ENCODE measurements around the gene E2F4.

The E2F4 gene

DNA sequence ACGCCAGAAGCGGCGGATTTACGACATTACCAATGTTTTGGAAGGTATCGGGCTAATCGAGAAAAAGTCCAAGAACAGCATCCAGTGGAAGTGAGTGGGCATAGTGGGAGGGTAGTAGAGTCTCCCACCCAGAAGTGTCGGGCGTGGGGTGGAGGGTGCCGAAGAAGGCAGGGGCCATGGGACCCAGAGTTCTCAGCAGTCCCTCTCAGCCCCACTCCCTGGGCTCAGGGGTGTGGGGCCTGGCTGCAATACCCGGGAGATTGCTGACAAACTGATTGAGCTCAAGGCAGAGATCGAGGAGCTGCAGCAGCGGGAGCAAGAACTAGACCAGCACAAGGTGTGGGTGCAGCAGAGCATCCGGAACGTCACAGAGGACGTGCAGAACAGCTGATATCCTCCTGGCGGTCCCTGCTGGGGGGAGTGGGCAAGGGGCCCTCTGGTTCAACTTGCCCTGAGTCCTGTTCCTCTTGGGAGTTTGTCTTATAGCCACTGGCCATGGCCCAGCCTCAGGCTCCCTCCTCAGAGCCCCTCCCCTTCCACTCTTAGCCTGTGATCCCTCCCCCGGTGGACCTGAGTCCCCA is 916 bp downstream of the E2F4 start:
- no peak for DNase-seq

DNA sequence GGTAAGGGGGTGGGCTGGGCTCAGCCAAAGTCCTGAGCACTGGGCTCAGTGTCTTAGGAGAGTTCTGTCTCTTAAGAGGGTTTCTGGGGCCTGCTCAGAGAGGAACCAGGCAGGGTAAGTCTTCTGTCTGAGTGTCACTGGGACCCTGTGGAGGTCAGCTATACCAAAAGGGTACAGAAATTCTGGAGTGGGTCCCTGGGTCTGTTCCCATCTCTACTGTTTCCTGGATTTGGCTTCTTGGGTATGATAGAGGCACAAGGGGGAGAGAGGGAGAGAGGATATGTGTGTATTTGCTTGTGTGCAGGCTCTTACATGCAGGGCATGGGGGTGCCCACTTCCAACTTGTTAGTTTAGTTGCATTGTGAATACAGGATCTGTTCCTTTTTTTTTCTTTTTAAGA is 1.6 kb downstream of the E2F4 start:
- DNase-seq, result no peak

DNA sequence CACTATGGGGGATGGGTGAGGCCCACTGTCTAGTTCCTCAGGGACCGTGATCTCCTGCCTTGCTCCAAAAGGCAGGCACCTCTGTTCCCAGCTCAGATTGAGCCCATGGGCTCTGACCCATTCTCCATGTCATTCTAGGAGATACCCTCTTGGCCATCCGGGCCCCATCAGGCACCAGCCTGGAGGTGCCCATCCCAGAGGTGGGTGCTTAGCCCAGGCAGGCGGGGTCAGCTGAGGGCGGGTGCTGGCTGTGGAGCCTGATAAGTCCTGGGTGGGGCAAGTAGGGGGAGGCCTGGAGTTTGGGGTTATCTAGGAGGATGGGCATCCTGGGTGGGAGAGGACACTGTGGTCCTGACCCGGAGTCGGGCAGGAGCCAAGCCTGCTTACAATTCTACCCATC is 2.3 kb downstream of the E2F4 start:
- no peak for DNase-seq

DNA sequence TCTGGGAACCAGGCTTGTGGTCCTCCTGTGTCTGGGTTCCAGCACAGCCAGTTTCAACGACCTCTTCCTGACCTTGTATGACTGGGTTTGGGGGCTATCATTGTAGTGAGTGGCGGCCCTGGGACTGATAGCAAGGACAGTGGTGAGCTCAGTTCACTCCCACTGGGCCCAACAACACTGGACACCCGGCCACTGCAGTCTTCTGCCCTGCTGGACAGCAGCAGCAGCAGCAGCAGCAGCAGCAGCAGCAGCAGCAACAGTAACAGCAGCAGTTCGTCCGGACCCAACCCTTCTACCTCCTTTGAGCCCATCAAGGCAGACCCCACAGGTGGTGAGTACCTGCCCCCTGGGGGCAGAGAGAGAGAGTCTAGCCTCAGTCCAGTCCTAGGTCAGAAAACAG is 3.7 kb downstream of the E2F4 start:
- DNase-seq, result no peak

DNA sequence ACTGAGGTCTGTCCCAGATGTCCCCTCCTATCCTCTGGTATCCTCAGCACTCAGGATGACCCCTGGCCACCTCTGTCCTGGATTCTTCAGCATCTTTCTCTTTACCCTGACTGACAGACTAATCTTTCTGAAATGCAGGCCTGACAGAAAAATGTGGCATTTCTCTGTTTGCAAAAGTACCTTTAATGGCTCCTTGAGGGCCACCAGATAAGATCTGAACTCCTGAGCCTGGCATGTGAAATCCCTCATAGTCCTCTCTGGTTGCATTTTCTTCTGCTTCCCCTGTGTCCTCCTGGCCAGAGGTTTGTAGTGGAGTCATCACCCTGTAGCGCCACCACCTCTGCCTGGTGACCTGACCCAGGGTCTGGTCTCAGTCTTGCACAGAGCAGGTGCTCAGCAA is 4.9 kb downstream of the E2F4 start:
- DNase-seq, result no peak

DNA sequence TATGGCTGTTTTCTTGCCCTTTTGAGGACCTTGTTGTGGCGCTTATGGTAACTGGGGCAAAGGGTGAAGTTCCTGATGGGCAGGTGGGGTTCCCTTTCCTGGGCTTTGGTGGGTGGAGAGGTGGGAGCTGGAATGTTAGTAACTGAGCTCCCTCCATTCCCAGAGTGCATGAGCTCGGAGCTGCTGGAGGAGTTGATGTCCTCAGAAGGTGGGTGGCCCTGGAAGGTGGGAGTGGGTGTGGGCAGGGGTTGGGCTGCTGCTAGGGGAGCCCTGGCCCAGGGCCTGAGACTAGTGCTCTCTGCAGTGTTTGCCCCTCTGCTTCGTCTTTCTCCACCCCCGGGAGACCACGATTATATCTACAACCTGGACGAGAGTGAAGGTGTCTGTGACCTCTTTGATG is 5.7 kb downstream of the E2F4 start:
- no peak for DNase-seq

DNA sequence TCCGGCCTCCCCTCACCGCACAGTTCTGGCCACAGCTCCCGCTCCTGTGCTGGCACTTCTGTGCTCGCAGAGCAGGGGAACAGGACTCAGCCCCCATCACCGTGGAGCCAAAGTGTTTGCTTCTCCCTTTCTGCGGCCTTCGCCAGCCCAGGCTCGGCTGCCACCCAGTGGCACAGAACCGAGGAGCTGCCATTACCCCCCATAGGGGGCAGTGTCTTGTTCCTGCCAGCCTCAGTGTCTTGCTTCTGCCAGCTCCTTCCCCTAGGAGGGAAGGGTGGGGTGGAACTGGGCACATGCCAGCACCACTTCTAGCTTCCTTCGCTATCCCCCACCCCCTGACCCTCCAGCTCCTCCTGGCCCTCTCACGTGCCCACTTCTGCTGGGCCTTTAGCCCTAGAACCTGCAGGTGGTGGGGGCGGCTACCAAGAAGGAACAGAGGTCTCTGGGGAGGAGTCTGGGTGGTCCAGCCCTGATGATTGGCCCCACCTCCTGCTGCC is 6.3 kb downstream of the E2F4 start:
- DNase-seq, result no peak

DNA sequence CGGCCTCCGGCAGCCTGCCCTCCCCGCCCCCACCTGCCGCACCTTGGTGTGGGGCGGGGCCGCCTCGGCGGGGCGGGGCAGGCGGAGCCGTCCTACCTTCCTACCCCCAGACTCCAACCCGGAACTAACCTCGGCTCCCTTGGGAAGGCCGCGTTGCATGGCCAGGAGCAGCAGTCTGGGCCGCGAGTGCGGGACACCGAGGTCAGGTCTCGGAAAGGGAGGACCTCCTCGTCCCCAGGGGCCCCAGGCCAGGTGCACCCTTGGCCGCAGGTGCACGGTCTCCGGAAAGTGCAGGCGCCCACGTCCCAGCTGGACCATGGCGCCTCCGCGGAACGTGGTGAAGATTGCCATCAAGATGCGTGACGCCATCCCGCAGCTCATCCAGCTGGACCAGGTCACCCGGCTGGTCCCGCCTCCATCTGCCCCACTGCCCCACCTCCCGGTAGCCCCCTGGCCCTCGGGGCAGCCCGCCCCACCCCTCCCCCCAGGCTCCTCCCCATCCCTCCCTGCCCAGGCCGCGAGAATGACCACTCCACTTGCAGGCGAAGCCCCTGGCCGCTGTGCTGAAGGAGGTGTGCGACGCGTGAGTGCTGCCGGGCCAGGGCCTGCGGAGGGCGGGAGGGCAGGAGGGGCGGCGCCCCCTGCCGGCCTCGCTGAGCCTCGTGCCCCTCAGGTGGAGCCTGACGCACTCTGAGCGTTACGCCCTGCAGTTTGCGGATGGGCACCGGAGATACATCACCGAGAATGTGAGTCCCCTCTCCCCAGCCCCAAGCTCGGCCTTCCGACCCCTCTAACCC is 7.3 kb downstream of the E2F4 start, which contains the start of gene ELMO3:
ELMO3 (plus strand) TSS at position 121 of the 797 bp plus-strand sequence; CDS start at position 317, 196 bp downstream.
- no peak for DNase-seq

DNA sequence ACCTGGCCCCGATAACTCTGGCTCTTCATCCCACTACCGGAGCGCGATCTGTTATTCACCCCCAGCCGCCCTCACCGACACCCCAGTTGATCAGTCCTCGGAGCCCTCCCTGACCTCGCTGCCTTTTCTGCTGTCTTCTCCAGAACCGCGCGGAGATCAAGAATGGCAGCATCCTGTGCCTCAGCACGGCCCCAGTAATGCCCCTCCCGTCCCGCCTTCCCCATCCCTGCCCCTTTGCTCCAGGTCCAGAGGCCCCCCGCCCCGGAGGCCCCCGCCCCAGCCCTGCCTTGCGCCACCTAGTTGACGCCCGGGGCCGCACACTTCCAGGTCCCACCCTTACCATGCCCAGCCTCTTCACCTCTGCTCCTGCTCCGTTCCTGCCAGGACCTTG is 7.8 kb downstream of the E2F4 start:
- DNase-seq, result no peak

DNA sequence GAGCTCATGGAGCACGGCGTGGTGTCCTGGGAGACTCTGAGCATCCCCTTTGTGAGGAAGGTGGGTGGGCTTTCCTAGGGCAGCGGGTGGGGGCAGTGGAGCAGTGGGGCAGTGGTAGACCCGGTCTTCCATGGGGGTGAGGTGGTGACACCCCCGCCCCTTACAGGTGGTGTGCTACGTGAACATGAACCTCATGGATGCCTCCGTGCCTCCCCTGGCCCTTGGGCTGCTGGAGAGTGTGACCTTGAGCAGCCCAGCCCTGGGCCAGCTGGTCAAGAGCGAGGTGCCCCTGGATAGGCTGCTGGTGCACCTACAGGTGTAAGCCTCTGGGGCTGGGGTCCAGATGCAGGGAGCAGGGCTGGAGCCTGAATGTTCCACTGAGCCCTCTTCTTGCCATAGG is 8.5 kb downstream of the E2F4 start:
- no peak for DNase-seq

DNA sequence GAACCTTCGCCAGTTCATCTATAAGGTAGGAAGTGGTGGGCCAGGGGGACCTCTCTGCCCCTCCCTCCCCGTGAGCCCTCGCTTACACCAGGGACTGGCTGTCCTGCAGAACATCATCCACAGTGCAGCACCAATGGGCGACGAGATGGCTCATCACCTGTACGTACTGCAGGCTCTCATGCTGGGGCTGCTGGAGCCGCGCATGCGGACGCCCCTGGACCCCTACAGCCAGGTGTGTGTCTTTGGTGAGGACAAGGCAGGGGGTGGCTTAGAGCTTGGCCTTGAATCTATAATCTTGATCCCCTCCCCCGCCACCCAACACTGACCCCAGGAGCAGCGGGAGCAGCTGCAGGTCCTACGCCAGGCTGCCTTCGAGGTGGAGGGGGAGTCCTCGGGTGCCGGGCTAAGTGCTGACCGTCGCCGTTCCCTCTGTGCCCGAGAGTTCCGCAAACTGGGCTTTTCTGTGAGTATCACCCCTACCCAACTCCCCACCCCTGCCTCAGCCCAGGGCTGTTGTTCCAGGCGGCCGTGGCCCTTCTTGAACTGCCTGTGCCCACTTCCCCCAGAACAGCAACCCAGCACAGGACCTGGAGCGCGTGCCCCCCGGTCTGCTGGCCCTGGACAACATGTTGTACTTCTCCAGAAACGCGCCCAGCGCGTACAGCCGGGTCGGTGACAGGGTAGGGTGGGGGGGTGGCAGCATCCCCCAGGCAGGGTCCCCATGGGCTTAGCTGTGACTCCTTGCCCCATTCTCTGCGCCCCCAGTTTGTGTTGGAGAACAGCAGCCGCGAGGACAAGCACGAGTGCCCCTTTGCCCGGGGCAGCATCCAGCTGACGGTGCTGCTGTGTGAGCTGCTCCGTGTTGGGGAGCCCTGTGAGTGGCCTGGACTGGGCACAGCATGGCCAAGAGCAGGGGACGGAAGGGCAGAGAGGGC is 9.7 kb downstream of the E2F4 start:
- no peak for DNase-seq

DNA sequence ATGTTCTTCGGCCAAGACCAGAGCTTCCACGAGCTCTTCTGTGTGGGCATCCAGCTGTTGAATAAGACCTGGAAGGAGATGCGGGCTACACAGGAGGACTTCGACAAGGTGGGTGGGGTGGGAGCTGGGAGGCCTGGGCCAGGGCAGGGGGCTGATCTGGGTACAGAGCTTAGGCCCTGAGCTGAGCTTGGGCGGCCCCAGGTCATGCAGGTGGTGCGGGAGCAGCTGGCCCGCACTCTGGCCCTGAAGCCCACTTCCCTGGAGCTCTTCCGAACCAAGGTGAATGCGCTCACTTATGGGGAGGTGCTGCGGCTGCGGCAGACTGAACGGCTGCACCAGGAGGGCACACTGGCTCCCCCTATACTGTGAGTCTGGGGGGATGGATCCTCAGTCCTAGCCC is 10.5 kb downstream of the E2F4 start:
- no peak for DNase-seq

DNA sequence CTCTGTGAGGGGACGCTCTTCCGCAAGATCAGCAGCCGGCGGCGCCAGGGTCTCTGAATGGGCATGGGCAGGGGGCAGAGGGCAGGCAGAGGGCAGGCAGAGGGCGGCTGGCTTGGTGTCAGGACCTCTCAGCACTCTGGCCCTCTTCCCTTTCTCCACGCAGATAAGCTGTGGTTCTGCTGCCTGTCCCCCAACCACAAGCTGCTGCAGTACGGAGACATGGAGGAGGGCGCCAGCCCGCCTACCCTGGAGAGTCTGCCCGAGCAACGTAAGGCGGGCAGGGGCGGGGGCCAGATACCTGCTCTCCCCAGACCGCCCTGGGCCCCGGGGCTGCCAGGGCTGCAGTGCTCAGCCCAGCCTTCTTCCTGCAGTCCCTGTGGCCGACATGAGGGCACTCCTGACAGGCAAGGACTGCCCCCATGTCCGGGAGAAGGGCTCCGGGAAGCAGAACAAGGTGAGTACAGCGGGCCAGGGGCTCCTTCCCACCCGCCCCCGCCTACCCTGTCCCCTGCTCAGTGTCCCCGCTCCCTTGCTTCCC is 11.1 kb downstream of the E2F4 start:
- no peak for DNase-seq

DNA sequence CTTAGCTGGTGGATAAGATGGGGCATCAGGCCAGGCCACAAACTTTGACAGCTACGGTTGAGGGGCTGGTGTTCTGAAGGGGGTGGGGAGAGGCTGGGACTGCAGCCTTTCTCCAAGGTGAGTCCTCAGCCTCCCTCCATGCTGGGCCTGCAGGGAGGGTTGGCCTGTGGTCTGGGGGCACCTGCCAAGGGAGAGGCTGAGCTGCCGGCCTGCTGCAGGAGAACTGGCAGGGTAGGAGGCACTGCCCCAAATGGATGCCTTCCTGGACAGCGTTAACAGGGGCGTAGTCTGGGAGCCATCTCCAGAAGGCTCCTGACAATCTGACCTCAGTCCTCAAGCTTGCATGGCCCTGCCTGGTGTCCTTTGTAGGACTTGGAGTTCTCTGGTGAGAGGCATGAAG is 12.1 kb downstream of the E2F4 start:
- no peak for DNase-seq

DNA sequence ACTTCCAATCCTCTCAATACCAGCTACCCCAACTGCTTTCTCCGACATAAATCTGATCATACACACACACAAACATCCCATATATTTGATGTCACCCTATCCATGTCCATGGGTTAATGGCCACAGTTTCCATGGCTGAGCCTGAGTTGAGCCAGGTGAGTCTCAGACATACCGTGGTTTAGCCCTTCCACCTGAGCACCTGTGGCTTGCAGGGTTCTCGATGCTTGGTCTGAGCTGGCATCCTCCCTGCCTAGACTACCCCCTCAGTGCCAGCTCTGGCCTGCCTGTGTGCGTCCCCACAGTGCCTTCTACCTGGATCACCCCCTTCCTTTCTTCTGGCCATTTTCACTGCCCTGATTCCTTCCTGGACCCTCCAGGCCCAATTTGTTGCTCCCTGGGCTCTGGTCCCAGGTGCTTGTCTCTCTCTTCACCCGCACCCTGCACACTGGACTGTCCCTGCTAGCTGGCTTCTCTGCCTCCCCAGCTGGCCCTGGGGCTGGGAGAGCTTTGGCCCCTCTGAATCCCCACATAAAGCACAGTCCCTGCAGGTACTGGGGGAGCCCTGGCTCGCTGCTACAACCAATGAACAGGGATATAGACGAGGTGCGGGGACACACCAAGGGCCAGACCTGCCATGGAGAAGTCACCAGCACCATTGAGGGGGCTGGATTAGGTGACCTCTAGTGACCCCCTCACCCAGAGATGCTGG is 14.3 kb downstream of the E2F4 start:
- DNase-seq, result no peak

DNA sequence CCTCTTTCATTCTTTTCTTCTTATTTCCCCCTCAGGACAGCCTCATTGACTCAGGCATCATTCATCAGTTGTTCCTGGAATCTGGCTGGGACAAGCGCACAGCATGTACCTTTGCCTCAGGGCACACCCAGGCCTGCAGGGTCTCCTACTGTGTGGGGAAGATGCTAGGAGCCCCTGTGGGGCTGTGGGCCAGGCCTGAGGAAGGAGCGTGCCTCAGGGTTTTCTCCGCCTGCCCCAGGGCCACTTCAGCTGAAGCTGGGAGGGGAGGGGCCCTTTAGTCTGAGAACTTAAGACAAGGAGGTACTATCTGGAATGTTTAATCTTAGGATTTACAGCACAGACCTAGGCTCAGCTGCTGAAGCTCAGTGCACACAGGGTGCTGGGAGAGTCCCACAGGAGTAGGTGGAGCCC is 14.9 kb downstream of the E2F4 start:
- no peak for DNase-seq

DNA sequence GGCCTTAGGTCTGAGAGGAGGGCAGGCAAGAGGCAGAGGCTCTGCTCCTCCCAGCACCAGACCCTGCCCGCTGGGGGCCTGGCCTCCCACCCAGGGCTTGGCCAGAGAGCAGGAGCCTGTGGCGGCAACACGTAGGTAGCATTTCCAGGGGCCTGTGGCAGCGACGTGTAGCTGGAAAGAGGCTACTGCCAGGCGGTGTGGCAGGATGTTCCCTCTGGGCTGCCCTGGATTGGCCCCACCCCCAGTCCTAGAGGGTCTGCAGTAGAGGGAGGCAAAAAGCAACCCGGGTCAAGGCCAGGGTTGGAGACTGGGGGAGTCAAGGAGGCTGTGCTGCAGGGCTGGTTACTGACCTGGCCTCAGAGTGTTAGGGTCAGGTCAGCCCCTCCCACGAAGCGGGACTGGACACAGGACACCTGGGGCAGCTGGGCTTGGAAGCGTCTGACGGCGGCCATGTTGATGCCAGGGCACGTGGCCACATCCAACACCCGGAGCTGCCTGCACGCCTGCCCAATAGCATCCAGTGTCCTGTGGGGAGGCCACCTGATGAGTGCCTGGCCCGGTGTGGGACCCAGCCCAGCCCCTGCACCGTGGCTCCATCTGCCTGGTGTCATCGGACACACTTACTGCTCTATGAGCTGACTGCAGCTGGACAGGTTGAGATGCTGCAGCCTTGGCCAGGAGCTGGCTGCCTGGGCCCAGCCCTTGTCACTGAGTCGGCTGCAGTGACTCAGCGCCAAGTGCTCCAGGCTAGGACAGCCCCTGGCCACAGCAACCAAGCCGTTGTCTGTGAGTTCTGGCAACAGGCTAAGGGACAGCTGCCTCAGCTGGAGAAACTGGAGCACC is 15.5 kb downstream of the E2F4 start:
- no peak for DNase-seq

DNA sequence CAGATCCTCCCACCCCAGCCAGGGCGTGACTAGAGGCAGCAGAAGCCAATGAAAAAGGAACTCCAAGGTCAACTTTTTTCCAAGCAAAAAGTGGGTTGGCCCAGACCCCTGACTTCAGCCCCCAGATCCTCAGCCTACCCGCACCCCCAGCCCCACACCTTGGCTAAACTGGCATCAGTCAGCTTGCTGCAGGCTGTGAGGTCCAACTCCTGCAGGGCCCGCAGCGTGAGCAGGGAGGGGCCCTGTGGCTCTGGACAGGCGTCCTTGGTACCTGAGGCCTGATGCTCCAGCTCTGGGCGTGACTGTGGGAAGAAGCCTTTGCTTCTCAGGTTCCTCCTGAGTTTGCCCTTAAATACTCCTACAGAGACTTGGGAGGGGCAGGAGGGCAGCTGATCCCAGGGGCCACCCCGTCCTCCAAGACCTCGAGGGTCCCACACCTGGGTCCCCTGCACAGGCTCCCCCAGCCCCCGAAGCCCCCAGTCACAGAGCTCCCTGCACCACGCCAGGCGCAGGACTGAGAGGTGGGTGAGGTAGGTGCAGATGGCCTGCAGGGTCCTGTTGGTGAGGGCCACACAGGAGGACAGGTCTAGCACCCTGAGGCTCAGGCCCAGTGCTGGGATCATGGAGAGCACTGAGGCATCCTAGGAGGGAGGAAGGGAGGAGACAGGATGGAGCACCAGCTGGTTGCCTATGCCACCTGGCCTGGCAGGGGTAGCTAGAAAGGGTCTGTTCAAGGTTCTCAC is 16.4 kb downstream of the E2F4 start:
- DNase-seq, result no peak

DNA sequence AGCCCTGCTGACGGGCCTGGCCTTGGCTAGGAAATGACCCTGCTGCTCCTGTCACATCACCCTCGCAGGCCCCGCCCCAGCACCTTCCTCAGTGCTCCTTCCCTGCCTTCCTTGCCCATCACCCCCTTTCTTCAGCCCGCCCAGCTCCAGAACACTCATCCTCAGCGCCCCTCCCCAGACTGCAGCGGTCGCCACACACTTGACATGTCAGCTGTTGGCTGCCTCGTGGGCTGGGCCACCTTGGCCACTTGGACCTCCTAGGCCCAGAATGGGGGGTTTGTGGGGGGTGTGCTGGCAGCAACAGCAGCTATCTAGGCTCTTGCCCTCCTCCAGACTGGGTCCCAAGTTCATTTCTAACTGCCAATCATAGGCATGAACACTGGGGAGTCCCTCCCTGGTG is 17.6 kb downstream of the E2F4 start:
- no peak for DNase-seq

DNA sequence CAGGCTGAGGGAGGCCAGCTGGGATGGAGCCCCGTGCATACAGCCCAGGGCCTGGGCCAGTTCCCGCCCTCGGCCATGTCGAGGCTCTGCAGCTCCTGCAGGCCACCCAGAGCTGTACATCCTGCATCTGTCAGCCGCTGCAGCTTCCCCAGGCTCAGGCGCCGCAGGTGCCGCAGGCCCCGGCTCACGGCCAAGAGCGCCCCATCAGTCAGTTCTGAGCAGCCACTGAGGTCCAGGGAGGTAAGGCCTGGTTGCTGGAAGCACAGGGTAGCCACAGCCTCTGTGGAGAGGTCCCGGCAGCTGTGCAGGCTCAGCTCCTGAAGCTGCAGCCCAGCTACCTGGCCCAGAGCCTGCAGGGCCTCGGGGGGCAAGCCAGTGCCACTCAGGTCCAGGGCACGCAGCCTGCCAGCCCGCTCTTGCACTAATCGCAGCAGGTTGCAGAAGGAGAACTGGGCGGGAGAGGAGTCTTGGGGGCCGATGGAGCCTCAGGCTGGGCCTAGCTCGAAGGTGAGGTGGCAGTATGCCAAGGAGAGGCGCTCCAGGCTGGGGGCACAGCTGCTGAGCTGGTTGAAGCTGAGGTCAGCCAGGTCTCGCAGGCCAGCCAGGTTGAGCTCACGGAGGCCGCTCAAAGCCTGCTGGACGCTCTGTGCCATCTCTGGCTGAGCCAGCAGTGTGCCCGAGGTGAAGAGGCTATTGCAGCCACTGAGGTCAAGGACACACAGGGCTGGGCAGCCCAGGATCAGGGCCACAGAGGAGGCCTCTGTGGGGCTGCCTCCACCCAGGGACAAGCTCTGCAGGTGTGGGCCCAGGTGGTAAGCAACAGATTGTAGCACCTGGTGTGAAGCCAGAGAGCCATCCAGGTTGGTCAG is 18.3 kb downstream of the E2F4 start:
- DNase-seq, result no peak
